ENCODE measurements around the gene LDLRAP1. TPM values are rescaled to one million over a fixed set of nuclear protein-coding genes. Genes with fewer than 3 reads are reported as not detected.

The LDLRAP1 gene
- total RNA-seq (2022; extraction: Qiagen RNA extraction) = 8.9 to 10.4 TPM (median 9.4 TPM) in 5 replicates

GRCh38 chr1:25543425-25544242 lies at the start of gene LDLRAP1:
LDLRAP1 (plus strand) TSS chr1:25543606; CDS start chr1:25543699, 93 bp downstream.

GRCh38 chr1:25616095-25616986 lies 72.9 kb downstream of the LDLRAP1 start, which contains the start of gene MAN1C1:
MAN1C1 (plus strand) TSS chr1:25616791; CDS start chr1:25617798, 1,007 bp downstream.

Other genes with a start within 250 kb of the LDLRAP1 start
- 69.8 to 85.4 TPM (median 73.4 TPM) in 5 replicates for gene TMEM50A, start 205.3 kb upstream of the LDLRAP1 start, total RNA-seq (2022; extraction: Qiagen RNA extraction)
- 0.25 TPM in 1 of 5 replicates, not detected in the others for gene RHCE, start 122.8 kb upstream of the LDLRAP1 start, total RNA-seq (2022; extraction: Qiagen RNA extraction)
- 8.0 to 10.8 TPM (median 9.1 TPM) in 5 replicates for gene MACO1, start 112.7 kb upstream of the LDLRAP1 start, total RNA-seq (2022; extraction: Qiagen RNA extraction)
- 0.35 to 0.77 TPM (median 0.44 TPM) in 5 replicates for gene MAN1C1, start 73.2 kb downstream of the LDLRAP1 start, total RNA-seq (2022; extraction: Qiagen RNA extraction)